Measurements from ENCODE around the gene ADAMTS17.

GRCh38 chr15:99979371-99979770 is 362.4 kb downstream of the ADAMTS17 start:
- TF ChIP-seq CTCF (IDR thresholded peaks at IDR 0.05; ENCODE audit: low read depth, low read length) (no peak), EZH2phosphoT487 (IDR thresholded peaks at IDR 0.05; ENCODE audit: low read depth) (no peak)

All from OCI-LY3 (cell line).